SK-N-SH treated with all-trans-retinoic acid at 6 μM for 48 hours (cell line): ENCODE results near the gene TMEM150A.

ENCODE experiments used
- ARNTL ChIP-seq: fragments of 450-650 bp; formaldehyde crosslinking; IDR thresholded peaks from 2 replicates; pipeline ENCODE4 v1.5.0; 2020; ENCODE audit warnings: low read depth, mild to moderate bottlenecking, moderate library complexity, borderline replicate concordance
- BACH2 ChIP-seq: fragments of 250-450 bp; sonication (Bioruptor Pico); IDR thresholded peaks from 2 replicates; pipeline ENCODE4 v1.9.0; 2021; ENCODE audit warnings: mild to moderate bottlenecking, borderline replicate concordance
- RARB ChIP-seq: fragments of 250-450 bp; sonication (Bioruptor Pico); IDR thresholded peaks from 2 replicates; pipeline ENCODE4 v1.8.0; 2021; ENCODE audit warnings: mild to moderate bottlenecking, moderate library complexity
- SNAI2 ChIP-seq: fragments of 250-450 bp; sonication (Bioruptor Pico); IDR thresholded peaks from 2 replicates; pipeline ENCODE4 v1.5.0; 2020; ENCODE audit warnings: mild to moderate bottlenecking, moderate library complexity
- ZFP30 ChIP-seq: fragments of 450-650 bp; formaldehyde crosslinking; IDR thresholded peaks from 2 replicates; pipeline ENCODE4 v1.5.0; 2022; ENCODE audit warnings: mild to moderate bottlenecking, moderate library complexity
- ZNF565 ChIP-seq: fragments of 450-650 bp; formaldehyde crosslinking; conservative IDR thresholded peaks from 2 replicates; pipeline ENCODE4 v1.5.0; 2020; ENCODE audit warnings: low read depth, mild to moderate bottlenecking, moderate library complexity
- ZNF8 ChIP-seq: fragments of 450-650 bp; formaldehyde crosslinking; IDR thresholded peaks from 2 replicates; pipeline ENCODE4 v1.5.0; 2020; ENCODE audit warnings: mild to moderate bottlenecking, moderate library complexity
- TF ChIP-seq, protein P1 (sequence below): fragments of 250-450 bp; sonication (Bioruptor Pico); IDR thresholded peaks from 2 replicates; pipeline ENCODE4 v1.5.1; 2021; ENCODE audit warnings: mild to moderate bottlenecking, moderate library complexity
- TF ChIP-seq, protein P2 (sequence below): fragments of 250-450 bp; sonication (Bioruptor Pico); IDR thresholded peaks from 2 replicates; pipeline ENCODE4 v1.8.0; 2020; ENCODE audit warnings: mild to moderate bottlenecking, moderate library complexity, borderline replicate concordance
- TF ChIP-seq, protein P3 (sequence below): fragments of 250-450 bp; sonication (Bioruptor Pico); IDR thresholded peaks from 2 replicates; pipeline ENCODE4 v1.8.0; 2021; ENCODE audit warnings: low read depth, mild to moderate bottlenecking, moderate library complexity, borderline replicate concordance

DNA sequence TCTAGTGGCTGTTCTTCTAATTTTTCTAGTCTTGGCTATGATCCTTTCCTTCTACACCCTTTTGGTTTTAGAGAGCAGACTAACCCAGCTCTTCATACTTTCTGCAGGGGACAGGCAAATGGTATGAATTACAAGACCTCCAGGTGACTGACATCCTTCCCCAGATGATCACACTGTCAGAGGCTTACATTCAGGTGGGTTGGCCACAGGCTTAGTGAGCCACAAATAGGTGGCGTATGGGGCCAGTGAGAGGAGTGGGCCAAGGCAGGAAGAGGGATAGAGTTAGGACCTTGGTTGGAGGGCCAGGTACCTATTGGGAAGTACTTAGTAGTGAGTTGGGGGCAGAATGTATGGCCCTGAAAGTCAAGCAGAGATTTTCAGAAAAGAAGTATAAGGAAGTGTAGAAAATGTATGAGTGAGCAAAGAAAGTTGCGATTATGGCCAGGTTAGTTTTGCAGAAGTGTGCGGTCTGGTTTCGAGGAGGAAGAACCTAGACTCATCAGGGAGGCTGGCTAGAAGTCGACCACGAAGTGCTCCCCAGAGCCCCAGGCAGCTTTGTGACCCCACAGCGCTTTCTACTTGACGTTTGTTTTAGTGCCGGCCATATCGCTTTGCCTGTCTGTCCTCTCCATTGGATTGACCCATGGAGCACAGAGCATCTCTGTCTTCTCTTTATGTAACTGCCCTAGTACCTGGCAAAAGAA is 45.5 kb upstream of the TMEM150A start:
- TF ChIP-seq ZNF565: no peak
- TF ChIP-seq, protein P1, sequence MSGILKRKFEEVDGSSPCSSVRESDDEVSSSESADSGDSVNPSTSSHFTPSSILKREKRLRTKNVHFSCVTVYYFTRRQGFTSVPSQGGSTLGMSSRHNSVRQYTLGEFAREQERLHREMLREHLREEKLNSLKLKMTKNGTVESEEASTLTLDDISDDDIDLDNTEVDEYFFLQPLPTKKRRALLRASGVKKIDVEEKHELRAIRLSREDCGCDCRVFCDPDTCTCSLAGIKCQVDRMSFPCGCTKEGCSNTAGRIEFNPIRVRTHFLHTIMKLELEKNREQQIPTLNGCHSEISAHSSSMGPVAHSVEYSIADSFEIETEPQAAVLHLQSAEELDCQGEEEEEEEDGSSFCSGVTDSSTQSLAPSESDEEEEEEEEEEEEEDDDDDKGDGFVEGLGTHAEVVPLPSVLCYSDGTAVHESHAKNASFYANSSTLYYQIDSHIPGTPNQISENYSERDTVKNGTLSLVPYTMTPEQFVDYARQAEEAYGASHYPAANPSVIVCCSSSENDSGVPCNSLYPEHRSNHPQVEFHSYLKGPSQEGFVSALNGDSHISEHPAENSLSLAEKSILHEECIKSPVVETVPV: no peak
- no peak for TF ChIP-seq BACH2 (CRISPR knock-in tag)
- no peak for TF ChIP-seq ARNTL (CRISPR knock-in tag)
- TF ChIP-seq SNAI2 (CRISPR knock-in tag): no peak
- no peak for TF ChIP-seq ZNF8 (CRISPR knock-in tag)
- TF ChIP-seq, protein P2, sequence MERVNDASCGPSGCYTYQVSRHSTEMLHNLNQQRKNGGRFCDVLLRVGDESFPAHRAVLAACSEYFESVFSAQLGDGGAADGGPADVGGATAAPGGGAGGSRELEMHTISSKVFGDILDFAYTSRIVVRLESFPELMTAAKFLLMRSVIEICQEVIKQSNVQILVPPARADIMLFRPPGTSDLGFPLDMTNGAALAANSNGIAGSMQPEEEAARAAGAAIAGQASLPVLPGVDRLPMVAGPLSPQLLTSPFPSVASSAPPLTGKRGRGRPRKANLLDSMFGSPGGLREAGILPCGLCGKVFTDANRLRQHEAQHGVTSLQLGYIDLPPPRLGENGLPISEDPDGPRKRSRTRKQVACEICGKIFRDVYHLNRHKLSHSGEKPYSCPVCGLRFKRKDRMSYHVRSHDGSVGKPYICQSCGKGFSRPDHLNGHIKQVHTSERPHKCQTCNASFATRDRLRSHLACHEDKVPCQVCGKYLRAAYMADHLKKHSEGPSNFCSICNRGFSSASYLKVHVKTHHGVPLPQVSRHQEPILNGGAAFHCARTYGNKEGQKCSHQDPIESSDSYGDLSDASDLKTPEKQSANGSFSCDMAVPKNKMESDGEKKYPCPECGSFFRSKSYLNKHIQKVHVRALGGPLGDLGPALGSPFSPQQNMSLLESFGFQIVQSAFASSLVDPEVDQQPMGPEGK (CRISPR knock-in tag): no peak
- no peak for TF ChIP-seq ZFP30 (CRISPR knock-in tag)
- TF ChIP-seq RARB (CRISPR knock-in tag): no peak
- TF ChIP-seq, protein P3, sequence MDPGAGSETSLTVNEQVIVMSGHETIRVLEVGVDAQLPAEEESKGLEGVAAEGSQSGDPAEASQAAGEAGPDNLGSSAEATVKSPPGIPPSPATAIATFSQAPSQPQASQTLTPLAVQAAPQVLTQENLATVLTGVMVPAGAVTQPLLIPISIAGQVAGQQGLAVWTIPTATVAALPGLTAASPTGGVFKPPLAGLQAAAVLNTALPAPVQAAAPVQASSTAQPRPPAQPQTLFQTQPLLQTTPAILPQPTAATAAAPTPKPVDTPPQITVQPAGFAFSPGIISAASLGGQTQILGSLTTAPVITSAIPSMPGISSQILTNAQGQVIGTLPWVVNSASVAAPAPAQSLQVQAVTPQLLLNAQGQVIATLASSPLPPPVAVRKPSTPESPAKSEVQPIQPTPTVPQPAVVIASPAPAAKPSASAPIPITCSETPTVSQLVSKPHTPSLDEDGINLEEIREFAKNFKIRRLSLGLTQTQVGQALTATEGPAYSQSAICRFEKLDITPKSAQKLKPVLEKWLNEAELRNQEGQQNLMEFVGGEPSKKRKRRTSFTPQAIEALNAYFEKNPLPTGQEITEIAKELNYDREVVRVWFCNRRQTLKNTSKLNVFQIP (CRISPR knock-in tag): no peak
